Activated CD4-positive, alpha-beta T cell treated with anti-CD3 and anti-CD28 coated beads for 4 hours (primary cell): ENCODE data around the gene SYNJ2.

Source experiments
- DNase-seq, 2 donors: peaks; one replicate each; pipeline ENCODE4 v3.0.0-alpha.2; 2020

The SYNJ2 gene

GRCh38 chr6:158015188-158015506 is 33.5 kb downstream of the SYNJ2 start:
- no peak for DNase-seq

DNA sequence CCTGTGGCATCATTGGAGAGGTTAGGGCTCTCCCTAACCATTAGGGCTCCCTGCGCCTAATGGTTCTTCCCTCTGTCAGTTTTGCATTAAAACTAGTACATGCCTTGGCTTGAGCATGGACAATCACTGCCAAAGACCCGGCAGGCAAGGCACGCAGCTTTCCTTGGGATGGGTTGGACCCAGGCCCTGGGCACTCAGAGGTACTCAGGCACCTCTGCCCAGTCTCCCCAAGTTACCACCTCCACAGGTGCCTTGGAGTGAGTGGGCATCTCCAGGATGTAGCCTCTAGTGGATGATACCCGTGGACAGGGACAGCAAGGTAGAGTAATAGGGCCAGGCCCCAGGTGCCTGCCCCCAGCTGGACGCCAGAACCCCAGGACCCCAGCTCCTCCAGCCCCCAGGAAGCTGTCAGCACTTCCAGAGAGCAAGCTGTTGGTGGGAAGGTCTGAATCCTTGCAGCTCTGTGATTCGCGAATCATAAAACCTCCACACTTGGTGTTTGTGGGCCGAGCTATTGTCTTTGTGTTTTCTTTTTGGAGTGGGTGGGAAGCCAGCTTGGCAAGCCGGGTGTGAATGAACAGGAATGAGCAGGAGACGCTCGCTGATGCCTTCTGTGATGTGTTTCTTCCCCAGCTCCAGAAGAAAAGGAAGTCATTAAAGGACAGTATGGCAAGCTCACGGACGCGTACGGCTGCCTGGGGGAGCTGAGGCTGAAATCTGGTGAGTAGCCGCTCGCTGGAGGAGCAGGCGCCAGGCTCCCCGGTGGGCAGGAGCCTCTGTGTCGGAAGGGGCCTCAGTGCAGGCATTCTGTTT is 35.1 kb downstream of the SYNJ2 start:
- DNase-seq = no peak

DNA sequence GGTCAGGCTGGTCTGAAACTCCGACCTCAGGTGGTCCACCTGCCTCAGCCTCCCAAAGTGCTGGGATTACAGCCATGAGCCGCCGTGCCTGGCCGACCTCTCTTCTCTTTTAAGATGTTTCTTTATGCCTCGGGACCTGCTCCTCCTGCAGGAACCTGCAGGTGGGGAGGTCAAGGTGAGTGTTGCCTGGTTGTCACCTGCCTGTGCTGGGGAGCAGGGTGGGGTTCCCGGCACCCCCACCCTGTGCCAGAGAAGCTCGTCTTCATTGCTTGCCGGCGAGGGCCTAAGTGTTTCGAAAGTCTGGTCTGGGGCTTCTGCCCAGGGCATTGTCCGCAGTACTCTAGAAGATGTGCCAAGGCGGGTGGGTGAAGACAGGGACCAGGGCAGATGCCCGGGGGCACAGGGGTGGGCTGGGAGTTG is 36.0 kb downstream of the SYNJ2 start:
- no peak for DNase-seq

DNA sequence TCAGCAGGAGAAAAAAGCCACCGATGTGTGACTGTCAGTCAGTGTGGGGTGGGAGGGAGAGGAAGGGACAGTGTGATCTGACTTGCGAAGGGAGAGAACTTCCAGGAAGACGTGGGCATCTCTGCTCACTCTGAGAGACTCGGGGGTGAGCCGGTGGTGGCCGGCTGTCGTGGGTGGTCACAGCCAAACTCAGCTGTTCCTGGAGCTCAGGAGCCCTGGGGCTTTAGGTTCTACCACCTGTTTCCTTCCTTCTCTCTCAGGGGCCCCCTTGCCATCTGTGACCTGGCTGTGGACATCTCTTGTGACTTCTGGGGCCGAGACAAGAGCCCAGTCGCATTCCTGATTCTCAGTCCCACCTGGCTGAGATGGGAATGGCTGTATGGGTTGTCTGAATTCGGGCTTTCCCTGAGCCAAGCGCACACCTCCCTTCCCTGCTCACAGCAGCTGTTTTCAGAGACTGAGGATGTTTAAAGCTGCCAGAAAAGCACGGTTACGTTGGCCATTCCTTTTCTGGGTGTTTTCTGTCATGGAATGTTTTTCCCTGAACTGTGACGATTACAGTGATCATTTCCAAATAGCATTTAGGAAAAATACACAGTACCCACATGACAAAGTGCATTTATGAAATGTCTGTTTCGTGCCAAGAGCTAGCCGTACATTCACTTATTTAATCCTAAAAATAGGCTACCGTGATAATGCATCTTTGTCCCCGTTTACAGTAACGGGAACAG is 36.5 kb downstream of the SYNJ2 start:
- no peak for DNase-seq

GRCh38 chr6:158018851-158019361 is 37.2 kb downstream of the SYNJ2 start:
- DNase-seq = no peak

- no peak for DNase-seq
Observed at GRCh38 chr6:158019416-158019815, 37.8 kb downstream of the SYNJ2 start.

- DNase-seq = no peak
Observed at GRCh38 chr6:158020272-158020711, 38.6 kb downstream of the SYNJ2 start.

DNA sequence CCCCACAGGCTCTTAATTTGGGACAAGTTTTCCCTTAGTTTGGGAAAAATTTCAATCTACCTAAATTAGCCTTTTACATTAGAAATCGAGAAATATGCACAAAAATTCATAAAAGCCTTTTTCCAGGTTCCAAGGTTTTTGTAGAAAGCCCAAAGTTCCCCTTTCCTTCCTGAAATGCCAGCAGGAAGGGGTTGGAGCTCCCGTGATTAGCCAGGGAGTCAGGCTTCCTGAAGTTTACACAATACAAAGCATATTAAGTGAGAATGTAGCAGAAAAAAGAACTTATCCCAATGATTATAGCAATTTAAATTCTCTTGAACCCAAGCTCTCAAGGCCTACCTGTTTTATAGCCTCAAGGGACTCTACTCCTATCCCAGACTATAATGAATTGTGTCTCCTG is 39.1 kb downstream of the SYNJ2 start:
- no peak for DNase-seq

DNA sequence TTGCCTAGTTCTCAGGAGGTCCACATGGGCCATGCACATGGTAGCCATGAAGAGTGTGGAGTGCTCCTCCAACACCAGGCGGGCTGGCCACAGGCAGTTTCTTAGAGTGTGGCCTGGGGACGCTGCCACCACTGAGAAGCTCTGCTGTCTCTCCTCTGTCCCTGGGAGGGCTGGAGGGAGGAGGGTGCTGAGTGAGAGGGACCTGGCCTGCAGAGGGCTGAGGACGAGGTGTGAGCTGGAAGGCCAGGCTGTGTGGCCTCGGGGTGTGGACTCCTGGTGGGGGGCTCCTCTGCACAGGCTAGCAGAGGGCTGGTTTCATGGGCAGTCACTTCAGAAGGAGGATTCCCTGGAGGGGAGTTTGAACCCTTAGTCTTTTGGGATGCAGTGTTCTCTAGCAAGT is 39.7 kb downstream of the SYNJ2 start:
- no peak for DNase-seq

GRCh38 chr6:158021814-158022748 is 40.4 kb downstream of the SYNJ2 start:
- no peak for DNase-seq

DNA sequence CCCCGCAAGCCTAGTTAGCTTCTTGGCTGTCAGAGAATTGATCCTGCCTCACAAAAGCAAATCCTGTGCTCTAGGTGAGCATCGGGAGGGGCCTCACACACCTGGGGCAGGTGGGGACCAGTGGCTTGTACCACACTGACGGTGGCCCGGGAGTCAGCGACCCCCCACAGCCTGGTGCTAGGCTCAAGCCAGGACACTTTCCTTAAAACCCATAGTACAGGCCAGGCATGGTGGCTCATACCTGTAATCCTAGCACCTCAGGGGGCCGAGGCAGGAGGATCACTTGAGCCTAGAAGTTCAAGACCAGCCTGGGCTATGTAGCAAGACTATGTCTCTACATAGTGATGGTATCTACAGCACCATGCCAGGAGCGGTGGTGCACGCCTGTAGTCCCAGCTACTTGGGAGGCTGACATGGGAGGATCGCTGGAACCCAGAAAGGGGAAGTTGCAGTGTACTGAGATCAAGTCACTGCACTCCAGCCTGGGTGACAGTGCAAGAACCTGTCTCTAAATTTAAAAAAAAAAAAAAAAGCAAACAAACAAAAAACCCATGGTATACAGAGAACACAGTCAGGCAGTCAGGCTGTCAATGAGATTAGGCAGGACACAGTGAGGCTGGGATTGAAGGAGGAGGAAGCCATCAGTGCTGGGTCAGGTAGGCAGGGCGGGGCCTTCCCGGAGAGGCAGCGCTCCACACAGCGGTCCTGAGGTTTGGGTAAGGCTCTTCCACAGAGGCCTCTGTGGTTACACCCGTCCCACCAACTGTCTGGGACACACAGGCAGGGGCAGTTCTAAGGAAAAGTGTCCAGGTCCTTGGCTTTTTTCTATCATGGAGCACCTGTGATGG is 41.3 kb downstream of the SYNJ2 start:
- DNase-seq = no peak

DNA sequence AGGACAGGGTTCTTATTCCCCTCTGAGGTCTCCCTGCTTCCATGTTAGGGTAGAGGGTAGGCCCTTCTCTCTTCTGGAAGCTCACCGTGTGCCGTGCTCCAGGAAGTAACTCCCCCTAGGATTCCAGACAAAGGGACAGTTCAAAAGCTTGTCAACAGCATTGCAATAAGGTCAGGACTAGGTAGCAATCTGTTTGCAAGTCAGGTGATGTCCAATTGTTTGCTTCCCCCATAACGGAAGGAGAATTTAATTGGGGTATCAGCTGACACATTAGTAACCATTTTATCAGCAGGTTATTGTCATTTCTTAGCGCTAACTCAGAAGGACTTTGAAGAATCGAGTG is 41.9 kb downstream of the SYNJ2 start:
- DNase-seq = no peak

DNA sequence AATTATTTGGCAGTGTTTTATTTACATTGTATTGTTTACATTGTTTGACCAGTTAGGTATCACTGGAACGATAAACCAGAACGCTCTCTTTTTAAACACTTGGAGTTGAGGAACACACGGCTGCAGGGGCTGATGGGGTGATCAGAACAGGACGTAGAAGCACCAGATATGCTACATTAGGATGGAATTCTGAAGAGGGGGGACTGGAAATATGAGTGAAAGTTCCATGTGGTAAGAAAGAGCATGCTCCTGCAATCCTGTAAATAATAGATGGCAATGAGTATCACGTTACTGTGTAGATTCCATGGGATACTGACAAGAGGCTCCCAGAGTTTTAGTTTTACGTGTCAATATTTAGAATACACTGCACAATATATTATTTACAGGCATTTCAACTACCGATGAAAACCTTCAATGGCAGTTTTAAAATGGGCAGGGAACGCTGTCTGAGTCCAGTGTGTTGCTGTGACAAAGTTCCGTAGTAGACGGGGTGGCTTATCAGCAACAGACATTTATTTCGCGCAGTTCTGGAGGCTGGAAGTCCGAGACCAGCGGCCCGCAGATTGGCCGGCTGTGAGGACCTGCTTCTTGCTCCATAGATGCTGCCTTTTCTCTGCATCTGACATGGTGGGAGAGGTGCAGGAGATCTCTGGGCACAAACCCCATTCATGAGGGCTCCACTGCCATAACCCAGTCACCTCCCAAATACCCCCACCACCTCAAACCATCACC is 43.1 kb downstream of the SYNJ2 start:
- DNase-seq = no peak

- peak; percentile 80 to 86 for DNase-seq
Observed at GRCh38 chr6:158026054-158026900, 44.6 kb downstream of the SYNJ2 start.

DNA sequence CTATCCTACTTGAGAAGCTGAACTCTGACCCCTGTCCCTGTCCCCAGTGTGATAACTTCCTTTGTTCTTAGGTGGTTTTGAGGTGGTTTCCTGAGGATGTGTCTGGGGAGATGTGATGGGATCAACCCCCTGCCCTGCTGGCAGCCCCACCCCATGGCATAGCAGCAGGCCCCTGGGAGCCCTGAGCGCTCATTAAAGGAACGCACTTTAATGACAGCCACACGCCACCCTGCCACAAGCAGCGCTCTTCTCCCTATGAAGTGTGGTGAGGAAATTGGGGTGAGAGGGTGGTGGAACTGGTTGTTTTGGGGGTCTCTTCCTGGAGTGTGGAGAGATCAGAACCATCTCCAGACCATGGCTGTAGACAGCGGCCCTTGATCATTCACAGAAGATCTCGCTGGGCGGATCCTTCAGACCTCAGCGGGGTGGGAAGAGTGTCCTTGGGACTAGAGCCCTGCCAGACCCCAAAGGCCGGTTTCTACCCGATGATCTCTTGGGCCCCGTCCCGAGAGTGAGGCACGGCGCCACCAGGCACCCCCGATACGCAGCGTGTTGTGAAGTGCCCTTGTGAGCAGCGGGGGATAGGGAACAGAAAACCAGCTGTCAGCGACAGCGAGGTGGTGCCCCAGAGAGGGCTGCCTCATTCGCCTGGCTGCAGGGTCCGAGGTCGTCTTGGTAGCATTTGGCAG is 45.4 kb downstream of the SYNJ2 start:
- no peak for DNase-seq

GRCh38 chr6:158027590-158028285 is 46.1 kb downstream of the SYNJ2 start:
- no peak for DNase-seq

DNA sequence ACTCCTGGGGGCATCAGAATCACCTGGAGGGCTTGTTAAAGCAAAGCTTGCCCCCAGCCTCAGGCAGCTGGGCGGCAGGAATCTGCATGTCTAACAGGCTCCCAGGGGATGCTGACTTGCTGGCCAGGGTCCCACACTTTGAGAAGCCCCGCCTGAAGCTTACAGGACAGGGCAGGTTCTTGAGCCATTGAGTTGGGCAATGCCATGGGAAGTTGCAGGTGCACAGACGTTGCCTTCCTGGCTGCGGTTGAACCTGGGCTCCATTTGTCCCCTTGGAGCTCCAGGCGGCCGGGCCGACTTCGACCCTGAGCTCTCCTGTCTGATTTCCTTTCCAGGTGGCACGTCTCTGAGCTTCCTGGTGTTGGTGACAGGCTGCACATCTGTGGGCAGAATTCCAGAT is 46.8 kb downstream of the SYNJ2 start:
- DNase-seq = no peak

DNA sequence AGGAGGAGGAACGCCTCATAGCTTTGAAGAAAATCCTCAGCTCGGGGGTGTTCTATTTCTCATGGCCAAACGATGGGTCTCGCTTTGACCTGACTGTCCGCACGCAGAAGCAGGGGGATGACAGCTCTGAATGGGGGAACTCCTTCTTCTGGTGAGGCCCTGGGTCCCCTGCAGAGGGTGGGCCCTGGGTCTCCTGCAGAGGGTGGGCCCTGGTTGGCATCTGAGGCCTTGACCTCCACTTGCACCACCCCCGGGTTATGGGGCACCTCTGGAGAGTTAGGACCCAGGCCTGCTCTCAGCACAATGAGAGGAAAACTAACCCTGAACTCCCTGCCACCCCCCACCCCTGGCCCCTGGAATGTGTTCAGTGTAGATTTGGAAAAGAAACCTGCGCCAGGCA is 47.2 kb downstream of the SYNJ2 start:
- no peak for DNase-seq

GRCh38 chr6:158029668-158030230 is 48.1 kb downstream of the SYNJ2 start:
- no peak for DNase-seq
